GM19025 (cell line): ENCODE results near the gene CNPY4.
"Not testable (repeated sequence)": the region's sequence is repeated elsewhere in the genome, so short reads cannot be mapped to it uniquely, and the experiment has no call there.

Source experiments
- ATAC-seq: cut with Tn5 transposase; IDR thresholded peaks from one replicate; pipeline ENCODE4 v1.9.1; 2021; ENCODE audit warnings: mild to moderate bottlenecking, low read depth, moderate library complexity; ENCODE audit not compliant: unreplicated experiment

CNPY4 gene

DNA sequence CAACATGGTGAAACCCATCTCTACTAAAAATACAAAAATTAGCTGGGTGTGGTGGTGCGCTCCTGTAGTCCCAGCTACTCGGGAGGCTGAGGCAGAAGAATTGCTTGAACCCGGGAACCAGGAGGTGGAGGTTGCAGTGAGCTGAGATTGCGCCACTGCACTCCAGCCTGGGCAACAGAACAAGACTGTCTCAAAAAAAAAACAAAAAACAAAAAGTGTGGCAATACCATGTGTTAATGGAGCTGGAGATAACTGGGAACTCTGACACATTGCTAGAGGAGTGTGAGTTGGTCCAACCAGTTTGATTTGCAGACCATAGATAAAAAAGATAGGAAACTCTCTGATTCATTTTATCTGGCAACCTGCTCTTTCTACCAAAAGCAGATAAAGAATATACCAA is 26.9 kb downstream of the CNPY4 start:
- ATAC-seq = not testable (repeated sequence)

GRCh38 chr7:100147278-100147677 is 27.8 kb downstream of the CNPY4 start:
- ATAC-seq = no peak

- ATAC-seq = no peak
These were observed 28.8 kb downstream of the CNPY4 start for GRCh38 chr7:100148225-100148558.

DNA sequence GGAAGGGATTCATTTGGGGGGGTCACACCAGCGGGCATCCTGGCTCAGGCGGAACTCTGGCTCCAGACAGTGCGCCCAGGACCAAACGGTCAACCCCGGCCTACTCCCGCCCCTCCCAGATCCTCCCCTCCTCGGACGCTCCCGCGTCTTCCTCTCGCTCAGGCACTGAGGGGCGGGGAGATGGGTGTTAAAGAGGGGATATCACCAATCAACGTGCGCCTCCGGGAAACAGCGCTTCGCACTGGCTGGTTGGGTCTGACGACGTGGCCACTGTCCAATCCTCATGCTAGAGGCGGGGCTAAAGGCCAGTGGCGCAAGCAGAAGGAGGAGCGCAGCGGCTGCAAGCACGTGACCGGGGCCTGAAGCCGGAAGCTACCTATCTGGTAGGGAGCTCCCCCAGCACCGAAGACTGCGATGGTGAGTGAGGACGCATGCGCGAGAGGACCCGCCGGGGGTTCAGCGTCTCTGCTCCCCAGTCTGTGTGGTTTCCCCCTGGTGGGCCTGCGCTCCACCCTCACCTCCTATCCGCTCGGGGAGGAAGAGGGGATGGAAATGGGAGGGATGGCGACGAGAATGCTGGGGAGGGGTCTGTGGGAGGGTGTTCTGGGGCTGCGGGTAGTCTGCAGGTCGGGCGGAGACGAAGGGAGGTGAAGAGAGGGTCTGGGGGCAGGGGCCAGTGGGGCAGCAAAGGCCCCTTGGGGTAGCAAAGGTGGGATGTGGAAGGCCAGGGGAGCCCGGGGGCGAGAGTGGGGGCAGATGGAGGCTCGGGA is 29.3 kb downstream of the CNPY4 start, which contains the start of gene LAMTOR4:
LAMTOR4 (plus strand) TSS at position 360 of the 770 bp plus-strand sequence; CDS start at position 415, 55 bp downstream.
- peak; percentile 97 for ATAC-seq

DNA sequence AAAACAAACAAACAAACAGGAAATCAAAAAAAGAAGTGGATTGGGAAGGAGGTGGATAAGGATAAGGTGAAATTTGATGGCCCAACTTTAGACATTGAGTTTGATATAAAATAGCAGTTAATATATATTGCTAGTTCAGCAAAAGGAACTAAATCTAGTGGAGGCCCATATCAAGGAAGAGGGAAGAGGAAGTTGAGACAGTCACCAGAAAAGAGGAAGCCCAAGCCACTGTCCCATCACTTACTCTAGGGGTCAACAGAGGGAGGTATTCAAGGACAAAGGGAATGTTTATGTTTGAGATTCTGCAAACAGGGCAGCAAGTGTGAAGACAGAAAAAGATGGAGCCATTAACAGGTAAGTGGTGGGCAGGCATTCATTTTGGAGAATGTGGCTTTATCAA is 33.0 kb downstream of the CNPY4 start:
- ATAC-seq = no peak

- ATAC-seq = no peak
These were observed 33.7 kb downstream of the CNPY4 start for GRCh38 chr7:100152937-100153666.

GRCh38 chr7:100153708-100154535 is 34.5 kb downstream of the CNPY4 start:
- ATAC-seq = no peak

GRCh38 chr7:100154651-100155491 is 35.4 kb downstream of the CNPY4 start:
- ATAC-seq = no peak

- ATAC-seq = no peak
These were observed 36.3 kb downstream of the CNPY4 start for GRCh38 chr7:100155553-100156317.

DNA sequence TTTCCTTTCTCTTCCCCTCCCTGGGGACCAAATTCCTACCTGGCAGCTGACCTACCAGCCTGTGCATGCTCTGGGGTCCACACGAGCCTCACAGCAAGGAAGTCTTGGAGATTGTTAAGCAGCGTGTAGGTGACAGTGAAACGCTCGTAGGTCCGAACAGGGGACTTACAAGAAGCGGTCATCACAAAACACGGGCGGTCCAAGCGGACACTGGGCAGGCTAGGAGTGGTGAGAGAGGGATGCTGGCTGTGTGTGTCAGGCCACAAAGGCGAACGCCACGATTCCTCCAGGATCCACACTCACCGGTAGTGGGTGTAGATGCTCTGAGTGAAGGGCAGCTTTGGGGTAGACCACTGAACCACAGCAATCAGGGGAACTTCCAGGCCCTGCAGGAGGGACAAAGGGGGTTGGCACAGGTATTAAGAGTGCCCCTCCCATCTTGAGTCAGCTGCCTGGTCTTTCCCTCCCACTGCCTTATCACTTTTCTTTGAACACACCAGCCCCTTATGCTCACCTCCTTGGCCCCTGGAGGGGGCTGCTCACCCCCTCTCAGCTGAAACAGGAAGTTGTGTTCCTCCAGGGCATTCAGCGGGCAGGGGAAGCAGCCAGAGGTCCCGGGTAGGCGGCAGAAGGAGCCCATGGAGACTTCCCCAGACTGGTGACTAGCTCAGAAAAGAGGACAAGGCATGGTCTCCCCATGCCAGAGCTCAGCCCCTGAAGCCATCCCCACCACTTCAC is 37.1 kb downstream of the CNPY4 start:
- no peak for ATAC-seq

- no peak for ATAC-seq
These were observed 37.6 kb downstream of the CNPY4 start for GRCh38 chr7:100157069-100157333.

- ATAC-seq = no peak
These were observed 38.1 kb downstream of the CNPY4 start for GRCh38 chr7:100157334-100158228.

DNA sequence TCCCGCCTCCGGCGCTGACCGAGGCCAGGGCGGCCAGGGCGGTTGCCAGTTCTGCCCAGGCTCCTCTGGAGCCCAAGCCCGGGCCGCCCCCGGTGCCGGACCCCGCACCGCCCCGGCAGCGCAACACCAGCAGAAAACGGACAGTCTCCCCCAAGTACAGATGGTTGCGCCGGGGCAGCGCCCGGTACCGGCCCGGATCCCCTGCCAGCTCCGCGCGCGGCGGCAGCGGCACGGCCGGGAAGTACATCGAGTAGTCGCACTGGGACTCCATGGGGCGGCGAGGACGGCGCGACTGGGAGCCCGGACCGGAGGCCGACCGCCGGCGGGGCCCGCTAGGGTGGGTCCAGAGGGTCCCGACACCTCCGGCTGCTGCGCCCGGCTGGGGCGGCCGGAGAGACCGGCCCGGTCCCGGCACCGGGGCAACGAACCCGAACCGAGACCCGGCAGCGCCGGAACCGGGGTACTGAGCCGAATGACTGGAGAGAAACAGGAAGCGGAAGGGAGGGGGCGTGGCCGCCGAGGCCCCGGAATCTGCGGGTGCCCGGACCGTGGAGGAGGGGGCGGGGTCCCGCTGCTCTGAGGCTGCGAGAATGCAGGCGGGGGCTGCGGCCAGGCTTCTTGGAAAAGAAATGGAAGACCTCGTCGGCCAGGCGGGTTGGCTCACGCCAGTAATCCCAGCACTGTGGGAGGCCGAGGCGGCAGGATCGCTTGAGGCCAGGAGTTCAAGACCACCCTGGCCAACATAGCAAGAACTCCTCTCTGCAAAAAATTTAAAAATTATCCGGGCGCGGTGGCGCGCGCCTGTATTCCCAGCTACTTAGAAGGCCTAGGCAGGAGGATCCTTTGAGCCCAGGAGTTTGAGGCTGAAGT is 39.0 kb downstream of the CNPY4 start, which contains the start of gene TRAPPC14:
TRAPPC14 (minus strand) TSS at position 495 of the 870 bp plus-strand sequence; CDS start at position 271, 224 bp downstream.
- ATAC-seq = peak; percentile 85

- no peak for ATAC-seq
These were observed 39.7 kb downstream of the CNPY4 start for GRCh38 chr7:100159099-100159623.

- no peak for ATAC-seq
These were observed 40.6 kb downstream of the CNPY4 start for GRCh38 chr7:100160067-100160466.

DNA sequence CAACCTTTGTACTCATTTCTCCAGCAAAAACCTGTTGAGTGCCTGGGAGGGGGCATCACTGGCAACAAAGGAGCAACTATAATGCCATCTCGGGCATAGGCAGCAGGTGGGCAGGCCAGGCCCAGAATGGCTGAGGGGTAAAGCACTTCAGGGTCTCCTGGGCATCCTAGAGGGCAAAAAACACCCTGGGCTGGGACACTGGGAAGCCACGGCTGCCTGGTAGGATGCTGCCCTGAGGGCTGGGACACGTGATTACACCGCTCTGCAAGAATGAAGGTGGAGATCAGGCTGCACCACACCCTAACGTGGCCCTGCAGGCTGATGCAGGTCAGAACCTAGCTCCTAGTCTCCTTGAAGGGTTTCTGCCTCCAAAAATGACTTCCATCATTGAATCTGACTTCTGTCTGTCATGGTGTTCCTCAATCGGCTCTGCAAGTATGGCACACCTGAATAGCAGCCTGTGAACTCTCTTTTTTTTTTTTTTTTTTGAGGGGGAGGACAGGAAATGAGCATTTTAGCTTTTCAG is 43.6 kb downstream of the CNPY4 start:
- no peak for ATAC-seq
